Measurements from ENCODE around the gene UBD. TPM values are rescaled to one million over a fixed set of nuclear protein-coding genes. Genes with fewer than 3 reads are reported as not detected.

UBD gene
- total RNA-seq, 1 experiment from 2014 or later, result not detected

DNA sequence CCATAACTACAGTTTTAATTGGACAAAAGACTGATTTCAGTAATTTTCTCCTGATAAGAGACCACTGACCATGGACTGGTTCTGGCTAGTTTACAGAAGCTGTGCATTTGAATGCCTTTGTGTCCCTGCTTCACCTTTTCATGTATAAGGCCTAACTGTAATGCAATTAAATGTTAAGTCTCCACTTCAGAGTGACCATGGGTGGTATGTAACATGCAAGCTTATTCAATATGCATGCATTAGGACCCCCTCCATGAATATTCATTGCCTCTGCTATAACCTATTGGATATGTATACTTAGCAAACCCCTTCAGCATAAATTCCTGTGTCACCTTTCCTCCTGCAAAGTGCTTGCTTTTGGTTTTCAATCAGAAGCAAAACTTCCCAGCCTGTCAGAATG lies 2.2 kb downstream of the UBD start:
- DNase-seq (ENCODE audit: low read depth, low spot score) (no peak), ATAC-seq (no peak)
- Histone ChIP-seq H3K9ac (ENCODE audit: low read length) (no peak overlapping the region), H3K4me3 (replicated peaks in 1 of 2; ENCODE audit: low read depth in 1 of 2, low read length in 2 of 2) (no peak overlapping the region), H3K27me3 (ENCODE audit: insufficient read depth, low read length) (no peaks in the 10 kb centered on the region), H3K9me2 (ENCODE audit: insufficient read depth) (no peaks in the 10 kb centered on the region), H3K36me3 (ENCODE audit: control insufficient read depth in 1 of 2, insufficient read depth in 2 of 2, low read length in 2 of 2) (no peaks in the 10 kb centered on the region), H3K4me1 (ENCODE audit: control insufficient read depth in 1 of 2, insufficient read depth in 2 of 2, low read length in 2 of 2) (no peaks in the 10 kb centered on the region), H4K20me1 (ENCODE audit: insufficient read depth) (no peaks in the 10 kb centered on the region), H3K79me2 (ENCODE audit: insufficient read depth, low read length) (no peaks in the 10 kb centered on the region), H2AFZ (ENCODE audit: low read depth, low read length, poor library complexity, severe bottlenecking) (no peak overlapping the region), H3K9me3 (ENCODE audit: control insufficient read depth in 1 of 2, insufficient read depth in 1 of 2, low read depth in 1 of 2, low read length in 2 of 2) (no peaks in the 10 kb centered on the region), H3K4me2 (ENCODE audit: low read length) (no peak overlapping the region), H3K27ac (ENCODE audit: low read depth, low read length) (no peak overlapping the region)
- CTCF ChIA-PET, result no interaction called here
- no peak for TF ChIP-seq EZH2phosphoT487 (IDR thresholded peaks at IDR 0.05; ENCODE audit: borderline replicate concordance)
- TF ChIP-seq TCF7L2 (IDR thresholded peaks at IDR 0.05; ENCODE audit: borderline replicate concordance, extremely low read depth, insufficient read depth, insufficient read length), result no peak
- TF ChIP-seq POLR2A (IDR thresholded peaks at IDR 0.05; ENCODE audit: borderline replicate concordance, extremely low read depth, insufficient read depth, insufficient read length), result no peak
- no peak for TF ChIP-seq SRF (IDR thresholded peaks at IDR 0.05; ENCODE audit: low read depth)
- TF ChIP-seq CEBPB (IDR thresholded peaks at IDR 0.05; ENCODE audit: low read depth), result no peak
- no peak for TF ChIP-seq FOSL1 (IDR thresholded peaks at IDR 0.05; ENCODE audit: low read depth)
- TF ChIP-seq, protein P1, sequence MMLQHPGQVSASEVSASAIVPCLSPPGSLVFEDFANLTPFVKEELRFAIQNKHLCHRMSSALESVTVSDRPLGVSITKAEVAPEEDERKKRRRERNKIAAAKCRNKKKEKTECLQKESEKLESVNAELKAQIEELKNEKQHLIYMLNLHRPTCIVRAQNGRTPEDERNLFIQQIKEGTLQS (IDR thresholded peaks at IDR 0.05), result no peak
- TF ChIP-seq ZFX (IDR thresholded peaks at IDR 0.05), result no peak
- no peak for TF ChIP-seq POLR2AphosphoS5 (IDR thresholded peaks at IDR 0.05; ENCODE audit: low read depth, low read length)
- no peak for TF ChIP-seq EGR1 (IDR thresholded peaks at IDR 0.05; ENCODE audit: low read depth)
- no peak for TF ChIP-seq YY1 (IDR thresholded peaks at IDR 0.05; ENCODE audit: extremely low read depth, insufficient replicate concordance, low read depth, low read length)
- TF ChIP-seq ZNF274 (IDR thresholded peaks at IDR 0.05; ENCODE audit: low read depth, low read length), result no peak
- TF ChIP-seq SP1 (IDR thresholded peaks at IDR 0.05; ENCODE audit: low read depth), result no peak
- no peak for TF ChIP-seq JUND (IDR thresholded peaks at IDR 0.05)
- TF ChIP-seq CBX3 (IDR thresholded peaks at IDR 0.05; ENCODE audit: low read depth), result no peak
- no TSS peak for BruUV-seq (replicated peaks)
- POLR2A ChIA-PET, result no interaction called here
- RAD21 ChIA-PET (ENCODE audit: low non-redundant PET in 1 of 2, low total read pairs in 2 of 2, uncharacterized antibody in 2 of 2, unreplicated experiment in 2 of 2), result no interaction called here
- intact Hi-C loops (cut with micrococcal nuclease), result no loop called here

Measured in HCT116 (cell line).